Measurements from ENCODE around the gene EVC2. TPM values are rescaled to one million over a fixed set of nuclear protein-coding genes. Genes with fewer than 3 reads are reported as not detected.

The EVC2 gene
- total RNA-seq, 4 donors from 2014 or later, result 15.7 to 24.5 (median 17.2) TPM

DNA sequence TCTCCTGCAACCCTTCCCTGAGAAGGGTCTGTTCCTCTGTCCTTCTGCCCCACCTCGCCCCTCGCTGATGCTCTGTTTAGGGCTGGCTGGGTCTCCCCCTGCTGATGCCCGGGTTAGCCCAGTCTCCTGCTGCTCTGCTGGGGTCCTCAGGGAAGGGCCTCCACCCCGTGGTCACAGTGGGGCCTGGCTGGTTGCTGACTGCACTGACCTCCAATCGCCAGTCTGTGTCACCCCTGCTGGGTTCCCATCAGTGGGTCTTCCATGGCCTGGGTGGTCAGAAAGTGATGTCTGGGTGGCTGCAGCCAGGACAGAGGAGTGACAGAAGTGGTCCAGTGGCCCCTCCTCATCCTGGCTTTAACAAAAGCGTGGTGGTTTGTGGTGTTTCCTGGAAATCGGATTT, 47.3 kb upstream of the EVC2 start:
- H3K27me3 ChIP-seq, result no peaks in the 10 kb centered on the region
- H3K36me3 ChIP-seq, result peaks cover 22 to 30% of the 10 kb centered on the region in 2 donors
- intact Hi-C loops (cut with DNase I), result no loop called here
- no peak overlapping the region for H3K4me3 ChIP-seq (replicated peaks in 1 of 3)
- TF ChIP-seq, protein P1, sequence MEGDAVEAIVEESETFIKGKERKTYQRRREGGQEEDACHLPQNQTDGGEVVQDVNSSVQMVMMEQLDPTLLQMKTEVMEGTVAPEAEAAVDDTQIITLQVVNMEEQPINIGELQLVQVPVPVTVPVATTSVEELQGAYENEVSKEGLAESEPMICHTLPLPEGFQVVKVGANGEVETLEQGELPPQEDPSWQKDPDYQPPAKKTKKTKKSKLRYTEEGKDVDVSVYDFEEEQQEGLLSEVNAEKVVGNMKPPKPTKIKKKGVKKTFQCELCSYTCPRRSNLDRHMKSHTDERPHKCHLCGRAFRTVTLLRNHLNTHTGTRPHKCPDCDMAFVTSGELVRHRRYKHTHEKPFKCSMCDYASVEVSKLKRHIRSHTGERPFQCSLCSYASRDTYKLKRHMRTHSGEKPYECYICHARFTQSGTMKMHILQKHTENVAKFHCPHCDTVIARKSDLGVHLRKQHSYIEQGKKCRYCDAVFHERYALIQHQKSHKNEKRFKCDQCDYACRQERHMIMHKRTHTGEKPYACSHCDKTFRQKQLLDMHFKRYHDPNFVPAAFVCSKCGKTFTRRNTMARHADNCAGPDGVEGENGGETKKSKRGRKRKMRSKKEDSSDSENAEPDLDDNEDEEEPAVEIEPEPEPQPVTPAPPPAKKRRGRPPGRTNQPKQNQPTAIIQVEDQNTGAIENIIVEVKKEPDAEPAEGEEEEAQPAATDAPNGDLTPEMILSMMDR (IDR thresholded peaks at IDR 0.05), result no peak
- TF ChIP-seq POLR2A (IDR thresholded peaks at IDR 0.05), result no peak
- DNase-seq, result no peak
- no peaks in the 10 kb centered on the region for H3K9me3 ChIP-seq
- WGBS, 2 donors, result 92 to 93% methylated on average over 7 of the region's 7 CpGs
- no peaks in the 10 kb centered on the region for H3K4me1 ChIP-seq
- no peak overlapping the region for H3K27ac ChIP-seq

- Histone ChIP-seq H3K4me1 (no peaks in the 10 kb centered on the region), H3K9me3 (no peaks in the 10 kb centered on the region), H3K36me3 (peaks cover 22 to 30% of the 10 kb centered on the region in 2 donors), H3K4me3 (replicated peaks in 1 of 3) (no peak overlapping the region), H3K27me3 (no peaks in the 10 kb centered on the region), H3K27ac (no peak overlapping the region)
- no peak for DNase-seq
- no peak for TF ChIP-seq POLR2A (IDR thresholded peaks at IDR 0.05)
- TF ChIP-seq, protein P1 (IDR thresholded peaks at IDR 0.05), result no peak
- intact Hi-C loops (cut with DNase I), result no loop called here
- 88 to 93% methylated on average over 16 of the region's 16 CpGs for WGBS, 2 donors
Observed at GRCh38 chr4:5755161-5755560, 46.8 kb upstream of the EVC2 start.

DNA sequence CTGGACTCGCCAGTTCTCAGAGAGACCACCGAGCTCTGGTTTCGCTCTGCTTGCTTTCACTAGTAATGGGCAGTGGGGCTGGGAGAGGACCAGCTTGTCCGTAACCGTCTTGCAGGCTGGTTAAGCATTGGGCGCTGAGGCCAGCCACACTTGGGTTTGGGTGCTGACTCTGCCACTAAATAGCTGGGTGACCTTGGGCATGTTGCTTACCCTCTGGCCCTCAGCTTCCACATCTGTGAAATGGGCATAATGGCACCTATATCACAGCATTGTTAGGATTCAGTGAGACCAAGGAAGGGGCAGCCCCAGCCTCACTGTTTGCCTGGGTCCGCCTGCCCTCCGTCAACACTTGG, 46.1 kb upstream of the EVC2 start:
- H3K27ac ChIP-seq, result no peak overlapping the region

GRCh38 chr4:5753766-5754528, 45.6 kb upstream of the EVC2 start:
- H3K27ac ChIP-seq, result no peak overlapping the region
- intact Hi-C loops (cut with DNase I), result no loop called here
- peak in 1 of 2 donors; percentile 20 for DNase-seq
- peaks cover 25 to 30% of the 10 kb centered on the region in 2 donors for H3K36me3 ChIP-seq
- no peaks in the 10 kb centered on the region for H3K4me1 ChIP-seq
- WGBS, 2 donors, result 84 to 85% methylated on average over 15 to 16 of the region's 19 CpGs
- no peak overlapping the region for H3K4me3 ChIP-seq (replicated peaks in 1 of 3)
- no peaks in the 10 kb centered on the region for H3K9me3 ChIP-seq
- no peaks in the 10 kb centered on the region for H3K27me3 ChIP-seq
- TF ChIP-seq POLR2A (IDR thresholded peaks at IDR 0.05), result no peak
- TF ChIP-seq, protein P1 (IDR thresholded peaks at IDR 0.05), result no peak

More for the DNA sequence above, 46.1 kb upstream of the EVC2 start:
- no peaks in the 10 kb centered on the region for H3K9me3 ChIP-seq
- no peaks in the 10 kb centered on the region for H3K4me1 ChIP-seq
- H3K4me3 ChIP-seq (replicated peaks in 1 of 3), result no peak overlapping the region
- WGBS, 2 donors, result 93 to 94% methylated on average over 8 of the region's 8 CpGs
- no peaks in the 10 kb centered on the region for H3K27me3 ChIP-seq
- peaks cover 25 to 30% of the 10 kb centered on the region in 2 donors for H3K36me3 ChIP-seq
- no peak for DNase-seq
- no peak for TF ChIP-seq POLR2A (IDR thresholded peaks at IDR 0.05)
- TF ChIP-seq, protein P1 (IDR thresholded peaks at IDR 0.05), result no peak
- intact Hi-C loops (cut with DNase I), result no loop called here

GRCh38 chr4:5753366-5753765, 45.0 kb upstream of the EVC2 start:
- 89 to 98% methylated on average over 6 to 7 of the region's 7 CpGs for WGBS, 2 donors
- no peaks in the 10 kb centered on the region for H3K27me3 ChIP-seq
- intact Hi-C loops (cut with DNase I), result no loop called here
- no peak overlapping the region for H3K27ac ChIP-seq
- H3K36me3 ChIP-seq, result peaks cover 25 to 30% of the 10 kb centered on the region in 2 donors
- TF ChIP-seq, protein P1 (IDR thresholded peaks at IDR 0.05), result no peak
- no peak for TF ChIP-seq POLR2A (IDR thresholded peaks at IDR 0.05)
- H3K4me1 ChIP-seq, result no peaks in the 10 kb centered on the region
- no peak overlapping the region for H3K4me3 ChIP-seq (replicated peaks in 1 of 3)
- H3K9me3 ChIP-seq, result no peaks in the 10 kb centered on the region
- DNase-seq, result no peak
